SK-N-MC (cell line): ENCODE results near the gene UBE4B.
"Not testable (repeated sequence)": the region's sequence is repeated elsewhere in the genome, so short reads cannot be mapped to it uniquely, and the experiment has no call there.

Experiments used
- DNase-seq: peaks from one replicate; pipeline ENCODE4 v3.0.0-alpha.2; 2011; ENCODE audit warnings: low read depth, low spot score
- H3K27ac ChIP-seq: fragments of 200-600 bp; sonication (generic); 2 replicates; pipeline ENCODE4 v1.5.1; 2016; ENCODE audit warnings: mixed run types
- H3K36me3 ChIP-seq: fragments of 200-600 bp; sonication (generic); 2 replicates; pipeline ENCODE4 v1.6.1; 2017; ENCODE audit warnings: antibody characterized with exemption, low read length, mixed read lengths; ENCODE audit not compliant: insufficient read depth
- H3K4me3 ChIP-seq: fragments of 200-600 bp; sonication (generic); 2 replicates; pipeline ENCODE4 v1.5.1; 2016
- H3K9ac ChIP-seq: fragments of 200-600 bp; sonication (generic); 2 replicates; pipeline ENCODE4 v1.8.0; 2017; ENCODE audit warnings: mixed run types, mixed read lengths; ENCODE audit not compliant: insufficient read length
- H3K9me3 ChIP-seq: fragments of 200-600 bp; sonication (generic); 2 replicates; pipeline ENCODE4 v1.6.1; 2017; ENCODE audit warnings: low read depth, mild to moderate bottlenecking, antibody characterized with exemption, low read length, moderate library complexity, mixed read lengths
- EZH2 ChIP-seq: fragments of 200-600 bp; sonication (generic); IDR thresholded peaks from one replicate; pipeline ENCODE4 v1.6.1; 2017; ENCODE audit warnings: antibody characterized with exemption
- FOXP2 ChIP-seq: optimal IDR thresholded peaks from 2 replicates; pipeline ENCODE3; 2011; ENCODE audit warnings: mild to moderate bottlenecking, moderate library complexity; ENCODE audit not compliant: insufficient read depth; ENCODE audit errors: extremely low read length, control extremely low read depth
- POLR2AphosphoS5 ChIP-seq: IDR thresholded peaks from 2 replicates; pipeline ENCODE4 v1.6.1; 2012; ENCODE audit warnings: mild to moderate bottlenecking, low read depth, low read length, borderline replicate concordance

UBE4B gene

GRCh38 chr1:10063878-10064277, 31.1 kb downstream of the UBE4B start:
- H3K9me3 ChIP-seq: no peaks in the 10 kb centered on the region
- H3K9ac ChIP-seq: no peak overlapping the region
- H3K4me3 ChIP-seq: no peak overlapping the region
- no peak overlapping the region for H3K27ac ChIP-seq
- H3K36me3 ChIP-seq: no peaks in the 10 kb centered on the region; the same call in 1 of the 2 replicates
- no peak for TF ChIP-seq POLR2AphosphoS5
- TF ChIP-seq EZH2: no peak
- no peak for TF ChIP-seq FOXP2
- DNase-seq: no peak

- Histone ChIP-seq H3K9me3 (no peaks in the 10 kb centered on the region), H3K9ac (no peak overlapping the region), H3K36me3 (no peaks in the 10 kb centered on the region), H3K4me3 (no peak overlapping the region), H3K27ac (0 out of 2 replicates have a peak overlapping the region, but pooled peaks have one; percentile 42)
- no peak for DNase-seq
- TF ChIP-seq EZH2 (no peak), FOXP2 (no peak), POLR2AphosphoS5 (no peak)
These were observed 31.9 kb downstream of the UBE4B start for GRCh38 chr1:10064416-10065343.

DNA sequence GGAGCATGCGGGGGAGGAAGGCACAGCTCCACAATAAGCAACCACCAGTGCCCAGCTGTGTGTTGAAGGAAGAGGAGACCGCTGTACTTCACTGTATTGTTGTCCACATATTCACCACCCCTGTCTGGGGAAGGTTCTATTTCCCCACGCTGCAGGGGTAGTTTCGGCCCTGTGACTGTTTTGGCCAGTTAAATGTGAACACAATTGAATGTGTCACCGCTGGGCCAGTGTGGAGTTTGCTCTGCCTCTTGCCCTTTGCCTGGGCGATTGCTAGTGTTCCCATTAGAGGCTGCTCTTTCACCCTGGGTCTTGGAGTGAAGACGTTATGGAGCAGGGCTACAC, 32.6 kb downstream of the UBE4B start:
- Histone ChIP-seq H3K9me3 (no peaks in the 10 kb centered on the region), H3K36me3 (no peaks in the 10 kb centered on the region), H3K27ac (peak overlapping the region; percentile 42; the same call in 1 of the 2 replicates), H3K9ac (no peak overlapping the region), H3K4me3 (no peak overlapping the region)
- TF ChIP-seq FOXP2: no peak
- TF ChIP-seq POLR2AphosphoS5: no peak
- TF ChIP-seq EZH2: no peak
- DNase-seq: no peak

DNA sequence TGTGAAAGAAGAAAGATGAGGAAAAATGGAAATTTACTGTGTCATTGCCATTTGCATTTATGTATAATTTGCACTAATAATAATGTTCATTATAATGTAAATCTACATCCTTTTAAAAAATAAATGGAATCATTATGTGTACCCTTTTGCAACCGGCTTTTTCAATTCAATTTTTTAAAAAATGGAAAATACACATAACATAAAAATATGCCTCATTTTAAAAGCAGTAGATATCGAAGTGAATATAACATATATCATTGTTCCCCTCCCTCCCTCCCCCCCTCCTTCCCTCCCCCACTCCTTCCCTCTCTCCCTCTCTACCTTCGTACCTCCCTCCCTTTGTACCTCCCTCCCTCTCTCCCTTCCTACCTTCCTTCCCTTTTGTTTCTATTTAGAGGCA, 33.0 kb downstream of the UBE4B start:
- Histone ChIP-seq H3K36me3 (no peaks in the 10 kb centered on the region), H3K9me3 (no peaks in the 10 kb centered on the region), H3K9ac (no peak overlapping the region), H3K4me3 (no peak overlapping the region), H3K27ac (0 out of 2 replicates have a peak overlapping the region, but pooled peaks have one; percentile 42)
- no peak for DNase-seq
- no peak for TF ChIP-seq POLR2AphosphoS5
- TF ChIP-seq FOXP2: no peak
- no peak for TF ChIP-seq EZH2

DNA sequence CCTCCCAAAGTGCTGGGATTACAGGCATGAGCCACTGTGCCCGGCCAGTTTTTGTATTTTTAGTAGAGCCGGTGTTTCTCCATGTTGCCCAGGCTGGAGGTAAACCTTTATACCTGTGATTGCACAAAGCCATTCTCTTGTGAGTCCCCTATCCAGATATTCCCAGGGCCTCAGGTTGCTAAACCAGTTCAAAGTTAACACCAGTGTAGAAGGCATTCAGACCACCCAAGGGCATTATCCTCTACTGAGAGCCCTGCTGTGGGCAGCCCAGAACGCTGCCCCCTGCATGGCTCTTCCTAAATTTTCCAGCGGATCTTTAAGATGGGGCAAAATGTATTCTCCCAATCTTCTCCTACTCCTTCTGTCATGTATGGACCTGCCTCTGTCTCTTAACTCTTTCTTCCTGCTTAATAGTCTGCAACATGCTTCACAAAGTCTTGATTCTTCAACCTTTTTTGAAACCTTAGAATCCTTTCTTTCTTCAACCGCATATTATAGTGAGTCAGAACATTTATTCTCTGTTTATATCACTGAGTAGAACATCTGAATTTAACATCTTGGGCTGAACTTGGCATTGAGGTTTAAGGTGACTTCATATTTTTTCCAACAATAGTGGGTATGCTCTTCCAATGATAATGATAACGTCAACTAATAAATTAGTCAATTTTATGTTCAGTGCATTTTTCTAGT, 36.0 kb downstream of the UBE4B start:
- Histone ChIP-seq H3K27ac (no peak overlapping the region), H3K36me3 (no peaks in the 10 kb centered on the region), H3K9me3 (no peaks in the 10 kb centered on the region), H3K4me3 (no peak overlapping the region), H3K9ac (no peak overlapping the region)
- DNase-seq: no peak
- TF ChIP-seq FOXP2: no peak
- TF ChIP-seq EZH2: no peak
- no peak for TF ChIP-seq POLR2AphosphoS5

DNA sequence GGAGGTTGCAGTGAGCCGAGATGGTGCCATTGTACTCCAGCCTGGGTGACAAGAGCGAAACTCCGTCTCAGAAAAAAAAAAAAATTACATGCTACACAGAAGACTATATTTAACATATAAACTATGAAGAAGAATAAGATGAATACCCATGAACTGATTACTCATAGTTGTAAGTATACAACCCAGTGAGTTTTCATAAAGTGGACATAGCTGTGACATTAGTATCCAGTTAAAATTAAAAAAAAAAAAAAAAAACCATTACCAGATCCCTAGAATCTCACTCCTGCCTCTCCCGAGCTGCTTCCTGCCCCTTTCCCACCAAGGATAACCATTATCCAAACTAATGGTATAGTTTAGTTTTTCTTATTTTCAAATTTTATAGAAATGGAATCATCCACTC, 37.4 kb downstream of the UBE4B start:
- Histone ChIP-seq H3K27ac (no peak overlapping the region), H3K4me3 (no peak overlapping the region), H3K9ac (no peak overlapping the region), H3K9me3 (no peaks in the 10 kb centered on the region), H3K36me3 (no peaks in the 10 kb centered on the region; the same call in 1 of the 2 replicates)
- DNase-seq: no peak
- TF ChIP-seq FOXP2 (no peak), EZH2 (no peak), POLR2AphosphoS5 (no peak)

DNA sequence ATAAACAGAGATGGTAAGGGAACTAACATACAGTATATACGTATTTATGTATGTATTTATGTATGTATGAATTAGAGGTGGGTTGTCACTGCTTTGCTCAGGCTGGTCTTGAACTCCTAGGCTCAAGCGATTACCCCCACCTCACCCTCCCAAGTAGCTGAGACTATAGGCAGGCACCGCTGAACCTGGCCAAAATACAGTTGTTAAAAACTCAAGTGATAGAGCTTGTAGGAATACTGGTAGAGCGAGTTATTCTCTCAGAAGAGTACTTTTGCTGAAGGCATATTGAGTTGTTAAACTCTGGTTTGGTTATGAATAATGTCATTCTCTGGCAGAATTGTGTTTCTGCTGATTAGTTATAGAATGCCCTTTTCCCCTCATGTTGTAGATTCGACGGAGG, 38.9 kb downstream of the UBE4B start:
- TF ChIP-seq EZH2 (no peak), FOXP2 (no peak), POLR2AphosphoS5 (no peak)
- Histone ChIP-seq H3K9ac (no peak overlapping the region), H3K9me3 (no peaks in the 10 kb centered on the region), H3K27ac (no peak overlapping the region), H3K36me3 (peaks cover 3% of the 10 kb centered on the region; the same call in 1 of the 2 replicates), H3K4me3 (no peak overlapping the region)
- DNase-seq: no peak

DNA sequence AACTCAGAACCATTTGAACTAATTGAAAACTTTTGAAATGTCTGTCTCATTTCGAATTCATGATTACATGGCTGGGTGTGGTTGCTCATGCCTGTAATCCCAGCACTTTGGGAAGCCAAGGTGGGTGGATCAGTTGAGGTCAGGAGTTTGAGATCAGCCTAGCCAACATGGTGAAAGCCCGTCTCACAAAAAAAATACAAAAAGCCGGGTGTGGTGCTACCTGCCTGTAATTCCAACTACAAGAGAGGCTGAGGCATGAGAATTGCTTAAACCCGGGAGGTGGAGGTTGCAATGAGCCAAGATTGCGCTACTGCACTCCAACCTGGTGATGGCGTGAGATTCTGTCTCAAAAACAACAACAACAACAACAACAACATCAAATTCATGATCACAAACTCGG, 40.6 kb downstream of the UBE4B start:
- not testable (repeated sequence) for H3K27ac ChIP-seq

More for the DNA sequence above, 40.6 kb downstream of the UBE4B start:
- not testable (repeated sequence) for DNase-seq, H3K4me3 ChIP-seq, H3K9ac ChIP-seq, H3K9me3 ChIP-seq, H3K36me3 ChIP-seq
